Measurements from ENCODE around the gene AACS. TPM values are rescaled to one million over a fixed set of nuclear protein-coding genes. Genes with fewer than 3 reads are reported as not detected.
"Not testable (repeated sequence)": the region's sequence is repeated elsewhere in the genome, so short reads cannot be mapped to it uniquely, and the experiment has no call there.

The AACS gene
- total and polyA plus RNA-seq, 2 of the 8 experiments (the other 6 are each of a cell fraction or from before 2014, with no cell fraction given): 51.9 to 52.4 TPM

DNA sequence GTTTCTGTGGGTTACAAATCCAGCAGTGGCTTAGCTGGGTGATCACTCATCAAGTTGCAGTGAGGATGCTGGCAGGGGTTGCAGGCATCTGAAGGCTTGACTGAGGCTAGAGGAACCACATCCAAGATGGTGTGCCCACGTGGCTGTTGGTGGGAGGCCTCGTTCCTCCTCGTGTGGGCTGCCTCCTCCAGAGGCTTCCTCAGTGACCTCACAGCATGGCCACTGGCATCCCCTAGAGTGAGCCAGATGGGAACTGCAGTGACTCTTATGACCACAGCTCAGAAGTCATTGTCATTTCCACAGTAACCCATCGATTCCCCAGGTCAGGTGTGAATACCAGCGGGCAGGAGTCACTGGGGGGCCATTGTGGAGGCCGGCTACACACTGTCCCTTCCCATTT is 17.8 kb downstream of the AACS start:
- WGBS, 2 experiments (ENCODE audit: extremely low coverage in 1 of 2, insufficient coverage in 1 of 2, insufficient read length in 1 of 2, insufficient replicate concordance in 2 of 2, low coverage in 1 of 2, low lambda C conversion rate in 2 of 2, missing lambda C conversion rate in 1 of 2): 91% methylated on average over 6 of the region's 6 CpGs; no CpG with 5 or more reads in 1 of the 2 experiments

DNA sequence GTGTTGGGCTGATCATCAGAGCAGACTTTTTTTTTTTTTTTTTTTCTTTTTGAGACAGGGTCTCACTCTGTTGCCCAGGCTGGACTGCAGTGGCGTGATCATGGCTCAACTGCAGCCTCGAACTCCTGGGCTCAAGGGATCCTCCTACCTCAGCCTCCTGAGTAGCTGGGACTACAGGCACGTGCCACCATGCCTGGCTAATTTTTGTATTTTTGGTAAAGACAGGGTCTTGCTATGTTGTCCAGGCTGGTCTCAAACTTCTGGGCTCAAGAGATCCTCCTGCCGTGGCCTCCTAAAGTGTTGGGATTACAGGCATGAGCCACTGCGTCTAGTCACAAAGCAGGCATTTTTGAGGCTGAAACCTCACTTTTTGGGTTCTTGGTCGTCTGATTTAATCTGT is 23.0 kb downstream of the AACS start:
- H4K8ac ChIP-seq (ENCODE audit: extremely low read depth, insufficient read depth, low read length); H3K56ac ChIP-seq (replicated peaks; ENCODE audit: insufficient read length, low read depth, low read length); POLR2A ChIA-PET (ENCODE audit: partially characterized antibody); H3K27me3 ChIP-seq (replicated peaks in 1 of 4; ENCODE audit: control insufficient read depth in 3 of 4, extremely low read depth in 1 of 4, insufficient read depth in 3 of 4, low read length in 3 of 4); H3K18ac ChIP-seq (ENCODE audit: extremely low read depth, low read length); H3K79me2 ChIP-seq (ENCODE audit: control insufficient read depth in 1 of 2, insufficient read depth in 2 of 2, low read length in 2 of 2); FAIRE-seq; H4K5ac ChIP-seq (ENCODE audit: insufficient read length, low read depth, low read length); H3K14ac ChIP-seq (ENCODE audit: insufficient read length); H3K23ac ChIP-seq (ENCODE audit: insufficient read length); H3K4ac ChIP-seq (replicated peaks; ENCODE audit: insufficient read length, low read depth, low read length); H3K4me3 ChIP-seq (ENCODE audit: extremely low read depth in 1 of 4, insufficient read depth in 2 of 4, low read depth in 3 of 4, low read length in 4 of 4); H4K91ac ChIP-seq (replicated peaks; ENCODE audit: insufficient read length, low read length); H3K79me1 ChIP-seq (ENCODE audit: low read depth, low read length); H3K4me1 ChIP-seq (replicated peaks in 1 of 4; ENCODE audit: control insufficient read depth in 3 of 4, insufficient read depth in 4 of 4, low read length in 3 of 4); H2BK120ac ChIP-seq (replicated peaks; ENCODE audit: low read depth, low read length); H3K4me2 ChIP-seq (ENCODE audit: insufficient read depth in 1 of 2, low read depth in 2 of 2, low read length in 2 of 2); H2AK5ac ChIP-seq (ENCODE audit: low read depth, low read length); H2BK12ac ChIP-seq (ENCODE audit: low read depth, low read length); H2BK5ac ChIP-seq (ENCODE audit: low read depth, low read length); DNase-seq (ENCODE audit: low read depth in 1 of 2, low spot score in 2 of 2); H2AFZ ChIP-seq (ENCODE audit: low read length); H3K9ac ChIP-seq (replicated peaks in 1 of 4; ENCODE audit: extremely low read depth in 1 of 4, low read depth in 3 of 4, low read length in 3 of 4); H2BK15ac ChIP-seq (ENCODE audit: low read length); H2BK20ac ChIP-seq (ENCODE audit: low read length); H3K27ac ChIP-seq (ENCODE audit: low read depth, low read length); H3K9me3 ChIP-seq (ENCODE audit: insufficient read depth in 2 of 2, low read depth in 1 of 2, low read length in 1 of 2): not testable (repeated sequence)
- Histone ChIP-seq H3K36me3 (ENCODE audit: control insufficient read depth in 2 of 4, insufficient read depth in 4 of 4, low read length in 3 of 4) (peaks cover 5 to 53% (median 33%) of the 10 kb centered on the region in 4 experiments; a peak in 7 of 8 replicates), H4K20me1 (replicated peaks in 1 of 2; ENCODE audit: control insufficient read depth in 1 of 2, insufficient read depth in 2 of 2, low read length in 2 of 2) (peaks cover 10 to 20% of the 10 kb centered on the region in 2 experiments), H3K23me2 (ENCODE audit: low read depth, low read length) (peaks cover 12% of the 10 kb centered on the region; the same call in 1 of the 2 replicates)
- WGBS, 2 experiments (ENCODE audit: extremely low coverage in 1 of 2, insufficient coverage in 1 of 2, insufficient read length in 1 of 2, insufficient replicate concordance in 2 of 2, low coverage in 1 of 2, low lambda C conversion rate in 2 of 2, missing lambda C conversion rate in 1 of 2): 84% methylated on average over 6 of the region's 6 CpGs; no CpG with 5 or more reads in 1 of the 2 experiments
- CTCF ChIA-PET (ENCODE audit: partially characterized antibody): interaction anchor here (1.0 to 1.3 kb wide), 5 partner anchors 12 to 134 kb away, joined by 3 to 4 read pairs (median 3); no protein-coding TSS in a partner anchor

More for the DNA sequence above, 17.8 kb downstream of the AACS start:
- no peak overlapping the region for H2BK20ac ChIP-seq (ENCODE audit: low read length)
- peaks cover 6 to 9% of the 10 kb centered on the region in 2 experiments for H4K20me1 ChIP-seq (replicated peaks in 1 of 2; ENCODE audit: control insufficient read depth in 1 of 2, insufficient read depth in 2 of 2, low read length in 2 of 2)
- no peaks in the 10 kb centered on the region for H3K4me1 ChIP-seq (replicated peaks in 1 of 4; ENCODE audit: control insufficient read depth in 3 of 4, insufficient read depth in 4 of 4, low read length in 3 of 4)
- no peak overlapping the region for H2BK5ac ChIP-seq (ENCODE audit: low read depth, low read length)
- H3K9ac ChIP-seq (replicated peaks in 1 of 4; ENCODE audit: extremely low read depth in 1 of 4, low read depth in 3 of 4, low read length in 3 of 4): no peak overlapping the region
- H4K8ac ChIP-seq (ENCODE audit: extremely low read depth, insufficient read depth, low read length): no peak overlapping the region
- no peak for FAIRE-seq
- no peak overlapping the region for H4K91ac ChIP-seq (replicated peaks; ENCODE audit: insufficient read length, low read length)
- H2BK120ac ChIP-seq (replicated peaks; ENCODE audit: low read depth, low read length): no peak overlapping the region
- no peak for TF ChIP-seq TCF12 (IDR thresholded peaks at IDR 0.05; ENCODE audit: low read depth, low read length)
- POLR2A ChIA-PET (ENCODE audit: partially characterized antibody): interaction anchor here (1.2 kb wide), 2 partner anchors 50 to 113 kb away, joined by 3 read pairs; no protein-coding TSS in a partner anchor
- H3K23me2 ChIP-seq (ENCODE audit: low read depth, low read length): no peaks in the 10 kb centered on the region; the same call in 1 of the 2 replicates
- H3K79me2 ChIP-seq (ENCODE audit: control insufficient read depth in 1 of 2, insufficient read depth in 2 of 2, low read length in 2 of 2): no peaks in the 10 kb centered on the region
- H2BK15ac ChIP-seq (ENCODE audit: low read length): no peak overlapping the region
- no peak overlapping the region for H3K18ac ChIP-seq (ENCODE audit: extremely low read depth, low read length)
- H3K4me2 ChIP-seq (ENCODE audit: insufficient read depth in 1 of 2, low read depth in 2 of 2, low read length in 2 of 2): no peak overlapping the region
- no peak overlapping the region for H3K56ac ChIP-seq (replicated peaks; ENCODE audit: insufficient read length, low read depth, low read length)
- no peak for DNase-seq (ENCODE audit: low read depth in 1 of 2, low spot score in 2 of 2)
- no peaks in the 10 kb centered on the region for H3K9me3 ChIP-seq (ENCODE audit: insufficient read depth in 2 of 2, low read depth in 1 of 2, low read length in 1 of 2)
- no peak overlapping the region for H2AK5ac ChIP-seq (ENCODE audit: low read depth, low read length)
- H3K27ac ChIP-seq (ENCODE audit: low read depth, low read length): no peak overlapping the region
- peaks cover 5% of the 10 kb centered on the region; the same call in 1 of the 2 replicates for H3K79me1 ChIP-seq (ENCODE audit: low read depth, low read length)
- H3K27me3 ChIP-seq (replicated peaks in 1 of 4; ENCODE audit: control insufficient read depth in 3 of 4, extremely low read depth in 1 of 4, insufficient read depth in 3 of 4, low read length in 3 of 4): no peaks in the 10 kb centered on the region
- H2BK12ac ChIP-seq (ENCODE audit: low read depth, low read length): no peak overlapping the region
- H3K4me3 ChIP-seq (ENCODE audit: extremely low read depth in 1 of 4, insufficient read depth in 2 of 4, low read depth in 3 of 4, low read length in 4 of 4): no peak overlapping the region
- H2AFZ ChIP-seq (ENCODE audit: low read length): no peak overlapping the region
- no peak overlapping the region for H3K4ac ChIP-seq (replicated peaks; ENCODE audit: insufficient read length, low read depth, low read length)
- peaks cover 4 to 51% (median 30%) of the 10 kb centered on the region in 4 experiments; a peak in 7 of 8 replicates for H3K36me3 ChIP-seq (ENCODE audit: control insufficient read depth in 2 of 4, insufficient read depth in 4 of 4, low read length in 3 of 4)
- no peak overlapping the region for H3K14ac ChIP-seq (ENCODE audit: insufficient read length)
- H3K23ac ChIP-seq (ENCODE audit: insufficient read length): no peak overlapping the region
- H4K5ac ChIP-seq (ENCODE audit: insufficient read length, low read depth, low read length): no peak overlapping the region
- CTCF ChIA-PET (ENCODE audit: partially characterized antibody): interaction anchor here (0.6 to 3.1 kb wide), 3 partner anchors 13 to 92 kb away, joined by 3 to 12 read pairs (median 3); no protein-coding TSS in a partner anchor

All from H1 (cell line).